Measurements from ENCODE around the gene SLC9A9. TPM values are rescaled to one million over a fixed set of nuclear protein-coding genes. Genes with fewer than 3 reads are reported as not detected.
A peak's percentile ranks its signal among the peaks of the same experiment; 100 is the strongest.
"Not testable (repeated sequence)": the region's sequence is repeated elsewhere in the genome, so short reads cannot be mapped to it uniquely, and the experiment has no call there.

The SLC9A9 gene
- total RNA-seq, 4 donors from 2014 or later, result 10.1 to 27.2 (median 16.7) TPM

GRCh38 chr3:143875546-143875945 is 27.3 kb upstream of the SLC9A9 start:
- Histone ChIP-seq H3K4me1 (no peaks in the 10 kb centered on the region), H3K36me3 (no peaks in the 10 kb centered on the region), H3K27ac (no peak overlapping the region), H3K9me3 (no peaks in the 10 kb centered on the region), H3K4me3 (no peak overlapping the region), H3K27me3 (no peaks in the 10 kb centered on the region)
- ATAC-seq, result no peak
- TF ChIP-seq POLR2A (IDR thresholded peaks at IDR 0.05) (no peak), EP300 (IDR thresholded peaks at IDR 0.05) (no peak), POLR2AphosphoS5 (IDR thresholded peaks at IDR 0.05) (no peak)
- TF ChIP-seq, protein P1, sequence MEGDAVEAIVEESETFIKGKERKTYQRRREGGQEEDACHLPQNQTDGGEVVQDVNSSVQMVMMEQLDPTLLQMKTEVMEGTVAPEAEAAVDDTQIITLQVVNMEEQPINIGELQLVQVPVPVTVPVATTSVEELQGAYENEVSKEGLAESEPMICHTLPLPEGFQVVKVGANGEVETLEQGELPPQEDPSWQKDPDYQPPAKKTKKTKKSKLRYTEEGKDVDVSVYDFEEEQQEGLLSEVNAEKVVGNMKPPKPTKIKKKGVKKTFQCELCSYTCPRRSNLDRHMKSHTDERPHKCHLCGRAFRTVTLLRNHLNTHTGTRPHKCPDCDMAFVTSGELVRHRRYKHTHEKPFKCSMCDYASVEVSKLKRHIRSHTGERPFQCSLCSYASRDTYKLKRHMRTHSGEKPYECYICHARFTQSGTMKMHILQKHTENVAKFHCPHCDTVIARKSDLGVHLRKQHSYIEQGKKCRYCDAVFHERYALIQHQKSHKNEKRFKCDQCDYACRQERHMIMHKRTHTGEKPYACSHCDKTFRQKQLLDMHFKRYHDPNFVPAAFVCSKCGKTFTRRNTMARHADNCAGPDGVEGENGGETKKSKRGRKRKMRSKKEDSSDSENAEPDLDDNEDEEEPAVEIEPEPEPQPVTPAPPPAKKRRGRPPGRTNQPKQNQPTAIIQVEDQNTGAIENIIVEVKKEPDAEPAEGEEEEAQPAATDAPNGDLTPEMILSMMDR (IDR thresholded peaks at IDR 0.05), result no peak

- H3K36me3 ChIP-seq, H3K4me3 ChIP-seq, H3K4me1 ChIP-seq, H3K27me3 ChIP-seq, ATAC-seq, H3K27ac ChIP-seq, H3K9me3 ChIP-seq: not testable (repeated sequence)
- 86 to 90% methylated on average over 4 to 5 of the region's 5 CpGs for WGBS, 2 donors (ENCODE audit: low coverage in 1 of 2)
Observed at GRCh38 chr3:143873553-143873952, 25.3 kb upstream of the SLC9A9 start.

- H3K36me3 ChIP-seq, result no peaks in the 10 kb centered on the region
- 71% methylated on average over 1 of the region's 1 CpG for WGBS, 2 donors (ENCODE audit: low coverage in 1 of 2)
- ATAC-seq, result peak; percentile 73
- no peaks in the 10 kb centered on the region for H3K4me1 ChIP-seq
- H3K27me3 ChIP-seq, result no peaks in the 10 kb centered on the region
- no peak overlapping the region for H3K4me3 ChIP-seq
- H3K27ac ChIP-seq, result no peak overlapping the region
- no peak for TF ChIP-seq EP300 (IDR thresholded peaks at IDR 0.05)
- no peak for TF ChIP-seq POLR2A (IDR thresholded peaks at IDR 0.05)
- TF ChIP-seq POLR2AphosphoS5 (IDR thresholded peaks at IDR 0.05), result no peak
- TF ChIP-seq, protein P1 (IDR thresholded peaks at IDR 0.05), result no peak
- no peaks in the 10 kb centered on the region for H3K9me3 ChIP-seq
Observed at GRCh38 chr3:143865302-143865701, 17.0 kb upstream of the SLC9A9 start.

- Histone ChIP-seq H3K4me3 (no peak overlapping the region), H3K4me1 (no peaks in the 10 kb centered on the region), H3K27me3 (no peaks in the 10 kb centered on the region), H3K36me3 (no peaks in the 10 kb centered on the region), H3K9me3 (no peaks in the 10 kb centered on the region), H3K27ac (no peak overlapping the region)
- WGBS, 2 donors (ENCODE audit: low coverage in 1 of 2), result 78 to 94% methylated on average over 3 of the region's 3 CpGs
- ATAC-seq, result no peak
- TF ChIP-seq POLR2A (IDR thresholded peaks at IDR 0.05), result no peak
- TF ChIP-seq, protein P1 (IDR thresholded peaks at IDR 0.05), result no peak
- TF ChIP-seq EP300 (IDR thresholded peaks at IDR 0.05), result no peak
- no peak for TF ChIP-seq POLR2AphosphoS5 (IDR thresholded peaks at IDR 0.05)
Observed at GRCh38 chr3:143859465-143860203, 11.4 kb upstream of the SLC9A9 start.

DNA sequence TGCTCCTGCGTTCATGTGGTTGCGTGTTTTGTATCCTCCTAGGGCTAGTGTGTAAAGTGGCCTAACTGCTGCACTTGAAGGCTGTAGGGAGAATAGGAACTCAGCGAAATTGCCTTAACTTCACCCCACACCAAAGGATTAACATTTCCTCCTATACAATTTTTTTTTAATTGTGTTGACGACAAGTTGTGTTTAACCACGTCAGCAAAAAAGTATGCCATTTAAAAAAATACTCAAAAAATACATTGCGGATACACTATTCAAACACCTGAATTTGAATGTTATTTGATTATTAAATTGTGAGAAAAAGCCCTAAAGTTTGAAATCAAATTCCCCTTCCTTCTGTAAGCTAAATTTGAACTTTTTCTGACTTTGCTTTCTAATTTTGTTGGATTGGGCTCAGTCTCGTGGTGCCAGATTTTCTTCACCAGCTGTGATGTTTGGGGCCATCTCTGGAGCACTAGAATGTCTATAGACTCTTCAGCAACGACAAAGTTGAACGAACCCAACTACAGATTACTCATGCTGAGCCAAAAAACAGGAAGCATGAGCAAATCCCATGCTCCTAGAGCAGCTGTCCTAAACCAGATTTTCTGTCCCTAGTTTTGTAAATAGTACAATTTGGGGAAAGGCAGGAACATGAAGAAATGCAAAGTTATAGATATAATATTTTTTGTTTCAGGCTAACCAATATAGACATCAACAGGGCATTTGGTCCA is 8.1 kb upstream of the SLC9A9 start:
- H3K36me3 ChIP-seq, result no peaks in the 10 kb centered on the region
- H3K27me3 ChIP-seq, result no peaks in the 10 kb centered on the region
- no peak for ATAC-seq
- no peak overlapping the region for H3K4me3 ChIP-seq
- no peak for TF ChIP-seq POLR2AphosphoS5 (IDR thresholded peaks at IDR 0.05)
- TF ChIP-seq POLR2A (IDR thresholded peaks at IDR 0.05), result no peak
- no peak for TF ChIP-seq EP300 (IDR thresholded peaks at IDR 0.05)
- TF ChIP-seq, protein P1 (IDR thresholded peaks at IDR 0.05), result no peak
- 74 to 93% methylated on average over 7 to 9 of the region's 9 CpGs for WGBS, 2 donors (ENCODE audit: low coverage in 1 of 2)
- H3K9me3 ChIP-seq, result no peaks in the 10 kb centered on the region
- no peak overlapping the region for H3K27ac ChIP-seq
- H3K4me1 ChIP-seq, result no peaks in the 10 kb centered on the region

Measured in gastroesophageal sphincter (tissue), 4 donors.